ENCODE results near the gene MOK.
"Not testable (repeated sequence)": the region's sequence is repeated elsewhere in the genome, so short reads cannot be mapped to it uniquely, and the experiment has no call there.

Gene MOK, protein sequence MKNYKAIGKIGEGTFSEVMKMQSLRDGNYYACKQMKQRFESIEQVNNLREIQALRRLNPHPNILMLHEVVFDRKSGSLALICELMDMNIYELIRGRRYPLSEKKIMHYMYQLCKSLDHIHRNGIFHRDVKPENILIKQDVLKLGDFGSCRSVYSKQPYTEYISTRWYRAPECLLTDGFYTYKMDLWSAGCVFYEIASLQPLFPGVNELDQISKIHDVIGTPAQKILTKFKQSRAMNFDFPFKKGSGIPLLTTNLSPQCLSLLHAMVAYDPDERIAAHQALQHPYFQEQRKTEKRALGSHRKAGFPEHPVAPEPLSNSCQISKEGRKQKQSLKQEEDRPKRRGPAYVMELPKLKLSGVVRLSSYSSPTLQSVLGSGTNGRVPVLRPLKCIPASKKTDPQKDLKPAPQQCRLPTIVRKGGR

GRCh38 chr14:102304611-102305506, at the start of gene MOK:
TSS of gene MOK (minus strand) at chr14:102305164. CDS start at chr14:102304968, 196 bp downstream.
- DNase-seq = peak; percentile 92 to 96

DNA sequence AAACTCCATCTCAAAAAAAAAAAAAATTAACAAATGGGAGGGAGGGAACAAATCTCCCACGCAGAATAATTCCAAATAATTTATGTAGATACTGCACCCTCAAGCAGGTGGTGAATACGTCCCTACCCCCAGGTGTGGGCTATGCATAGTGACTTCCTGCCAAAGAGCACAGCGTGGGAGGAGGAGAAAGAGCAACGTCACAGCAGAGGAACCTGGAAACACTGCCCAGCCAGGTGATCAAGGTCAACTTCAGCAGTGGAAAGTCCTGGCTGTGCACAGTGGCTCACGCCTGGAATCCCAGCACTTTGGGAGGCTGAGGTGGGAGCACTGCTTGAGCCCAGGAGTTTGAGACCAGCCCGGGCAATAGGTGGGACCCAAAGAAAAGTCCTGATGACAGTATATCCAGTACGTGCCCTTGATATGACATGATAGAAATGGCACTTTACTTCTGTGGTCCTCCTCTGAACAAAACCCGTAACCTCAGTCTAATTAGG, 48.2 kb upstream of the MOK start:
- DNase-seq = no peak

DNA sequence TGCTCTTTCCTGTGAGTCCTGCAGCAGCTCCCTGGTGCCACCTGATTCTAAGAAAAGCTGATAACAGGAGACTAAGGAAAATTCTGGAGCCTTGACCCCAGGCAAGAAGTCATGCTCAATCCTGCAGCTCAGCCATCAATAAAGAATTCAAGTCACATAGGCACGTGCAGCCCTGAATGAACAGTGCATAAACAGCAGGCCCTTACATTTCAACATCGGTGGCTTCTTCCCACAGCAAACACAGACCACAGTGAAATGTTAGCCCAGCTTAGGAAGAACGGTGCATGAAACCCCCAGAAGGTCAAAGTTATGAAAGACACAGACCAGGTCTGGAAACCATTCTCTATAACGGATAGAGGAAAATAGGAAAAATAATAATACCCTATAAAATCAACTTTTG, 47.2 kb upstream of the MOK start:
- DNase-seq = no peak

GRCh38 chr14:102351593-102351992, 46.6 kb upstream of the MOK start:
- not testable (repeated sequence) for DNase-seq

DNA sequence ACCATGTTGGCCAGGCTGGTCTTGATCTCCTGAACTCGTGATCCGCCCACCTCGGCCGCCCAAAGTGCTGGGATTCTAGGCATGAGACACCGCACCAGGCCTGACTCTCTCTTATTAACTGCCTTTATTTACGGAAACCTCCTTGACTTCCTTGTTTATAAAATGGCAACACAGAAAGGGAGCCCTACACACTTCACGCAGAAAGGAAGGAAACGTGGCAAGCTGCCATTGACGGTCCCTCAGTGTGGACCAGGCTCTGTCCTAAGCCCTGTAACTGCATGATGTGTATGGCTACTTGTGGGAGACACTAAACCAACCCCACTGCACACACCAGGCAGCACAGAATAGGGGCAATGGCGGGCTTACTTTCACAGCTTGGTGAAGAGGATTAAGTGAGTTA, 46.1 kb upstream of the MOK start:
- DNase-seq = no peak

DNA sequence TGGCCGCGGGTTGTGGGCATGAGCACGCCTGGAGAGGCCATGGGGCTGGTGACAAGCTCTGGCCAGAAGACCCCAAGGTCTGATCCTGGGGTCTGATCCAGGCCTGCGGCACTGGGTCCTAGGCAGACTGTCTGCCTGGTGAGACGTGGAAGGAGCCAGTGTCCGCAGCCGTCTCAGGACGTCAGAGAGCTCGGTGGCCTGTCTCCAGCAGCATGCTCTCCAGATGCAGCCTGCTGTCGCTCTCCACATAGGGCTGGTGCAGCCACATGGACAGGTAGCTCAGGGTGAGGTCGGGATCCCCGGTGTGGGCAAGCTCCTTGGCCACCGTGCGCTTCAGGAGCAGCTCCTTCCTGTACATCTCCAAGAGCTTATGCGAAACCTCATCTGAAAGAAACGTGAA, 43.4 kb upstream of the MOK start:
- no peak for DNase-seq

DNA sequence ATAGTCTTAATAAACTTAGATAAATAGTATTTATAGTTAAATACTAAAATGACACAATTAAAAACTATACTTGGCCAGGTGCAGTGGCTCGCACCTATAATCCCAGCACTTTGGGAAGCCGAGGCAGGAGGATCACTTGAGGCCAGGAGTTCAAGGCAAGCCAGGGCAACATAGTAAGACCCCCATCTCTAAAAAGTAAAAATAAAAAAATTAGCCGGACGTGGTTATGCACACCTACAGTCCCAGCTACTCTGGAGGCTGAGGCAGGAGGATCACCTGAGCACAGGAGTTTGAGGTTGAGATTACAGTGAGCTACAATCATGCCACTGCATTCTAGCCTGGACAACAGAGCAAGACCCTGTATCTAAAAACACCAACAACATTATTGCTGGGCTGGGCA, 41.7 kb upstream of the MOK start:
- DNase-seq = no peak

GRCh38 chr14:102345232-102345631, 40.3 kb upstream of the MOK start:
- DNase-seq = no peak

GRCh38 chr14:102344485-102344884, 39.5 kb upstream of the MOK start:
- DNase-seq = no peak

GRCh38 chr14:102344084-102344483, 39.1 kb upstream of the MOK start:
- DNase-seq = no peak

- DNase-seq = no peak
Measured at GRCh38 chr14:102342238-102342637, 37.3 kb upstream of the MOK start.

DNA sequence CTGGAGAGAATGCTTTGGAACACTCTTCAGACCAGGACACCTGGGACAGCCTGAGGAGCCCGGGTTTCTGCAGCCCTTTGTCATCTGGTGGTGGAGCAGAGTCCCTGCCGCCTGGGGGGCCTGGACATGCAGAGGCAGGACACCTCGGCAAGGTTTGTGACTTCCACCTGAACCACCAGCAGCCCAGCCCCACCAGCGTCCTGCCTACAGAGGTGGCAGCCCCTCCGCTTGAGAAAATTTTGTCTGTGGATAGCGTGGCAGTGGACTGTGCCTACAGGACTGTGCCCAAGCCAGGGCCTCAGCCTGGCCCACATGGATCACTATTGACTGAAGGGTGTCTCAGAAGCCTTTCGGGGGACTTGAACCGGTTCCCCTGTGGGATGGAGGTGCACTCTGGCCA, 36.6 kb upstream of the MOK start:
- DNase-seq = no peak

- DNase-seq = no peak
Measured at GRCh38 chr14:102338724-102339123, 33.8 kb upstream of the MOK start.

GRCh38 chr14:102335163-102335562, 30.2 kb upstream of the MOK start:
- DNase-seq = no peak

GRCh38 chr14:102333795-102334705, 29.1 kb upstream of the MOK start:
- DNase-seq = no peak

GRCh38 chr14:102333390-102333789, 28.4 kb upstream of the MOK start:
- DNase-seq = no peak

- no peak for DNase-seq
Measured at GRCh38 chr14:102330806-102331205, 25.8 kb upstream of the MOK start.

DNA sequence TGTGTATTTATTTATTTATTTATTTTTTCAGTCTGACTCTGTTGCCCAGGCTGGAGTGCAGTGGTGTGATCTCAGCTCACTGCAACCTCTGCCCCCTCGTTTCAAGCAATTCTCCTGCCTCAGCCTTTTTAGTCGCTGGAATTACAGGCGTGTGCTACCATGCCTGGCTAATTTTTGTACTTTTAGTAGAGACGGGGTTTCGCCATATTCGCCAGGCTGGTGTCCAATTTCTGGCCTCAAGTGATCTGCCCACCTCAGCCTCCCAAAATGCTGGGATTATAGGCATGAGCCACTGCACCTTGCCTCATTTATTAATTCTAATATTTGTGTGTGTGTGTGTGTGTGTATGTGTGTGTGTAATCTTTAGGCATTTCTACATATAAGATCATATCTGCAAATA, 24.4 kb upstream of the MOK start:
- not testable (repeated sequence) for DNase-seq

DNA sequence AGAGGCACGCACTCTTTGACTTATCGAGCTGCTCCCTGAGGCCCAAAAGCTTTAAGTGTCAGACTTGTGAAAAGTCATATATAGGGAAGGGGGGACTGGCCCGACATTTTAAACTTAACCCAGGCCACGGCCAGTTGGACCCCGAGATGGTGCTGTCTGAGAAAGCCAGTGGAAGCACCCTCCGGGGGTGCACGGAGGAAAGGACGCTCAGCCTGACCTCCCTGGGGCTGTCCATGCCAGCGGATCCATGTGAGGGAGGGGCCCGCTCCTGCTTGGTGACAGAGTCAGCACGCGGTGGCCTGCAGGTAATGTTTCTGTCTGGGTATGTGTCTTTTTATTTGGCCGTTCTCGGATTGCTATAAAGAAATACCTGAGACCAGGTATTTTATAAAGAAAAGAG, 21.6 kb upstream of the MOK start:
- no peak for DNase-seq

DNA sequence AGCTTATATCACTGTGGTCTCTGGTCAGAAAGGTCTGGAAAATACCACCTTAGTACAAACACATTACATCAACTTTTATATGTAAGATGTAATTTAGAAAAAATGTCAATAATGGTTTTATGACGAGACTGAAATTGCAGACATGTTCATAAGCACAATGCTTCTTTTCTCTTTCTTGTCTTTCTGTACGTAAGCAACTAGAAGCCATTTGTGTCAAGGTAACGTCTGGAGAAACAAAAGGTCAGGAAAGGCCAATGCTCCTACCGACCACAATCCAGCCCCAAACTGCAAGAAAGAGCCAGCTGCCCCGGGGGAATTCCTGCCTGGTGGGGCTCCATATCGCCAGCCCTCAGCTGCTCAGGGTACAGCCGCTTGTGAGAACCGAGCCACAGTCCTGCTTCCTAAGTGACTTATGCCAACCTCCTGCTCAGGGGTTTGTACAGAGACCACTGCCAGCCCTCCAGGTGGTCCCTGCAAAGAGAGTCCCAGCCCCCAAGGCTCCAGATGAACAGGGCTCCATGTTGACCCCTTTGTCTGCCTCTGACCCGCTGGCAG, 20.9 kb upstream of the MOK start:
- DNase-seq = no peak

DNA sequence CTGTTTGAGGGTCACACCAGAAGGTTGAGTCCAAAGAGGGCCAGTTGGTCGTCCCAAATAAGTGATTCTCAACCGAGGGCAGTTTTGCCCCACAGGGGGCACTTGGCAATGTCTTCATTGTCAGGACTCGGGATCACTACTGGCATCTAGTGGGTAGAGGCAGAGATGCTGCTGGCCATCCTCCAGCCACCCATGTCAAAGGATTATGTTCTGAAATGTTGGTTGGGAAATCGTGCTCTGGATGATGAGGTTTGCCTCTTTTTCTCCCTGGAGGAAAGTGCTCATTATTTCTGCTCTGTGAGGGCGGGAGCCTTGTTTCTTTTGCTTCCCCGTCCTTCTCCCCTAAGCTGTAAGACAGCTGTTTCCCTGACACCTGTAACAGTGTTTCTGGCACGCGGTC, 18.1 kb upstream of the MOK start:
- no peak for DNase-seq
